CD4-positive, alpha-beta T cell treated with Interleukin-4 for 4 hours (primary cell): ENCODE data around the gene C12orf56.
"Not testable (repeated sequence)": the region's sequence is repeated elsewhere in the genome, so short reads cannot be mapped to it uniquely, and the experiment has no call there.

Source experiments
- DNase-seq: peaks from one replicate; pipeline ENCODE4 v3.0.0-alpha.2; 2020

C12orf56 gene

DNA sequence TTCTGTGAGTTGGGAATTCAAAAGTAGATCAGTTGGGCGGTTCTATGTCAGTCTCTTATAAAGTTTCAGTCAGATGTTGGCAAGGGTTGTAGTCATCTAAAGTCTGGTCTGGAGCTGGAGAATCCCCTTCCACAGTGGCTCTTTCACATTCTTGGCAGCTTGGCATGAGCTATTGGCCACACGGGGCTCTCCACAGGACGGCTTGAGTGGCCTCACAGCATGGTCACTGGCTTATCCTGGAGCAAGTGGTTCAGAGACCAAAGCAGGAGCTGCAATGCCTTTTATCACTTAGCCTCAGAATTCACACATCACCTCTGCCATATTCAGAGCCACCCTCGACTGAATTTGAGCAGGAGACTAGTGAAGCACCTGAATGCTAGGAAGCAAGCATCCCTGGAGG, 161.3 kb downstream of the C12orf56 start:
- no peak for DNase-seq

DNA sequence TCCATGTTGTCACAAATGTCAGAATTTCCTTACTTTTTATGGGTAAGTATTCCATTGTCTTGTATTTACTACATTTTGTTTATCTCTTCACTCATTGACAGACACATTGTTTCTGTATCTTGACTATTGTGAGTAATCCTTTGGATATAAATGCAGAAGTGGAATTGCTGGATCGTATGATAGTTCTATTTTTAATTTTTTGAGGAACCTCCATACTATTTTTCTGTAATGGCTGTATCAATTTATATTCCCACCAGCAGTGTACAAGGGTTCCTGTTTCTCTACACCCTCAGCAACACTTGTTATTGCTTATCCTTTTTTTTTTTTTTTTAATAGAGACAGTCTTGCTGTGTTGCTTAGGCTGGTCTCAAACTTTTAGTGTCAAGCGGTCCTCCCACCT, 164.9 kb downstream of the C12orf56 start:
- no peak for DNase-seq

DNA sequence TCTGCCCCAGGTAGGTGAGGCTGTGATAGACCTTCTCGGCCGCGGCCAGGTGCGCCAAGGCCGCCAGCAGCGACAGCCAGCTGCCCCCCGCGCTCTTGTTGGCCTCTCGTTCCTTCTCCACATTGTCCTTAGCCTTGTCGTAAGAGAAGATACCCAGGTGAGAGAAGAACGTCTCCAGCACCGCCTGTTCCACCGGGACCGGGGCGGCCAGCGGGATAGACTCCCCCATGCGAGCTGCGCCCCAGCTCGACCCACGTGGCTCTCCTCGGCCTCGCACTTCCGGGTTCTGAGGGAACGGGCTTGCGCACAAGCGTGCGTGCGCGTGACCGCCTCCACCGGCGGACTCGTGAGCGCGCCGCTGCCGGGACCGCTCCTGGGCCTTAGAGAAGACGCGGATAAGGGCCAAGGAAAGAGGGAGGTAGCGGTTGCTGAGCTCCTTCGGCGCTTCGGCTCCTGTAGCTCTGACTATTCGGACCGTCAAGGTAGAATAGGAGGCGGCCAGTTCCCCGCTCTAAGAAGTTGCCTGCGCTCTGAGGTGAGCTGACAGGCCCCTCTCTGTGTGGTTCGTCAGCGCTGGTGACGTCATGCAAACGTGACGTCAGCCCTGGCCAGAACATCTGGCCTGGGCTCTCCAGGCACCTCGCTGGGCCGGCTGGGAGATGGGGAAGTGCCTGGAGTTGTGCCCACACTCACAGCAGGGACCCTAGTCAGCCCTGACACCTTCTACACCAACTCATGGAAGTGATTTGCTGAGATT, 168.4 kb downstream of the C12orf56 start, which contains the start of gene KICS2:
Gene KICS2 (minus strand): TSS at position 288 of the 757 bp plus-strand sequence. CDS start 59 bp downstream, at position 229.
- DNase-seq, result peak; percentile 87

DNA sequence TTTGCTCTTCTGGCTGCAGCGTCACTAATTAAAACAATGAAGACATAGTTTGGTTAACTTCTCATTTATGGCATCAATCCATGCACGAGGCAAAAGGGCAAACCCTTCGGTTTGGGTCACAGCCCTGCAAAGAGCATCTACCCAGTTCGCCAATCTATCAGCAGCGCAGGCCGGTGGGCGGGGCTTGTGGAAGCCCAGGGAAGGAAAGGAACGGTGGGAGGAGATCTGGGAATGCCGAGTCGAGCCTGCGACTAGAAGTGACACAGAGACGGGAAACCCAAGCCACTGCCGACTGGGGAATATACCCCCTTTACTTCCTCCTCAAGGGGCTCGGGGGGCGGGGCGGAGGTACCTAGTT, 168.9 kb downstream of the C12orf56 start:
- peak; percentile 49 for DNase-seq

DNA sequence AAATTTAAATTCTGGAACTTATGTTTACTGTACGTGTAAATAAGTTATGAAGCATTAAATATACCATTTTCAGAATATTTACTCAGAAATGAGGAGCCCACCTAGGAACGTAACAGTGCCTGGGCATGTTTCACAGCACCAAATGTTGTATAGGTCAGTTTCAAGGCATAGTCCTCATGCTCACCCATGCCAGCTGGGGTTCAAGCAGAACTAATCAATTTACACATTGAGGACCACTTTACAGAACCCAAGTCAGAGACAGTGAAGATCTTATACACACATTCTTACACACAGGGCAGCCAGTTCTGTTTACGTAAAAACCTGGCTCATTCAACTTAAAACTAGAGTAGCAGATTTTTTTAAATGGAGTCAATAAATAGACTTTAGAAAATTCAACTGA, 170.5 kb downstream of the C12orf56 start:
- no peak for DNase-seq

DNA sequence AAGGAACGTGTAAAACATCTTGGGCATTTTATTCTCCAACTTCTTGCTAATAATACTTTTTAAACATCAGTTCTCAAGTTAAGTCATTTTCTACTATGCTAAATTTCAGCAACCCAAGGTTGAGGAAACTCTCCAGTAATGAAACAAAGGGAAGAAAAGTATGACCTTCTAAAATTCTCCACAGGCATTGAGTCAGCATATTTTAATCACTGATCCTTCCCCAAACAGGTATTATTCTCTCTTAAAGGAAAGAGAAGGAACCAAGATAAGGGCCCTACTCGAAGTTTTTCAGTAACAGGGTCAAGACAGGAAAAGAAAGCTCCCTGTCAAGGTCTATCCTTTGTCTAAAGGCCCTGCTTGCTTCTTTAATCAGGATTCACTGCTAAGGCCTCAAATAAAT, 171.4 kb downstream of the C12orf56 start:
- DNase-seq, result no peak

DNA sequence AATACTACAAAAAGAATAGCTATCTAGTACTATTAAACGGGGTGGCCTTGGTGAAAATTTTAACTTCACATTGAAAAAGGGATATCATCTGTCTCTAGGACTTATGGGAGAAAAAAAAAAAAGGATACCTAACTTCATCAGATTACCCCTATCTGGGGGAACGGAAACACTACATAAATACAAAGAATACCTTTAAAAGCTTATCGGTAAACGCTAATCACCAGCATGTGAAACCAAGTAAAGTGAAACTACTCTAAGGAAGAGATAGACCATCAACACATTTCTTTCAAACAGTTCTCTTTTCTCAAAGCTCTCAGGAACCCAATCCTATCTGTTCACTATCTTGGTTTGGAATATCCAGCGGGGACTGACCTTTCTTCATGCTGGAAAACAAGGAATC, 172.0 kb downstream of the C12orf56 start:
- peak; percentile 12 for DNase-seq

DNA sequence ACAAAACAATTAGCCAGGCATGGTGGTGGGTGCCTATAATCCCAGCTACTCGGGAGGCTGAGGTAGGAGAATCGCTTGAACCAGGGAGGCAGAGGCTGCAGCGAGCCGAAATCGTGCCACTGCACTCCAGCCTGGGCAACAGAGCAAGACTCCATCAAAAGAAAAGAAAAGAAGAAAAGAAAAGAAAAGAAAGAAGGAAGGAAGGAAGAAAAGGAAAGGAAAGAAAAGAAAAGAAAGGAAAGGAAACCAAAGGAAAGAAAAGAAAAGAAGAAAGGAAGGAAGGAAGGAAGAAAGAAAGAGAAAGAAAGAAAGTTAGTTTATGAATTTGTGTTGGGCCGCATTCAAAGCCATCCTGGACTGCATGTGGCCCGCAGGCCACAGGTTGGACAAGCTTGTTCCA, 172.9 kb downstream of the C12orf56 start:
- DNase-seq, result not testable (repeated sequence)

DNA sequence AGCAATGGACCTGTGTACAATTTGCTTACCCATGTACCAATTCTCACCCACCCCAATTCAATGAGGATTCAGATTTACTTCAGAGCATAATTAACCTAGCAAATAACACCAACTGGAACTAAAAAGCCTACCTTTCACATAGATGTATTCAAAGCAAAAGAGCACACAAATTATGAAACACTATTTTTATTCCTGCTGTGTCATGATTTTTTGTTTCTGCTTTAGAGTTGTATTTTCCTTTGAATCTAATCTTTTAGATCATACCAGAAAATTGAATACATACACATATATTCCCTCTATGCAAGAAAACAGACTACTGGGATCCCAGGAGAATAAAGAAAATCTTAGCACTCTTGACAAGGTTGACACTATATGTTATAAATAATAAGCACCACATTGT, 174.3 kb downstream of the C12orf56 start:
- no peak for DNase-seq
